Natural killer cell (primary cell): ENCODE data around the gene SRGAP3. TPM values are rescaled to one million over a fixed set of nuclear protein-coding genes. Genes with fewer than 3 reads are reported as not detected.

ENCODE experiments used
- ATAC-seq, 3 donors: fragments of 150-1000 bp in 2 of 3; fragments of 200-7000 bp in 1 of 3; cut with Tn5 transposase; 1 replicate in 1 of 3; 2 replicates in 2 of 3; pipeline ENCODE4 v1.10.0; 2021; ENCODE audit warnings: mild to moderate bottlenecking in 2 of 3, moderate library complexity in 2 of 3
- DNase-seq, 2 donors: peaks; one replicate each; pipeline versions ENCODE4 v3.0.0 to v3.0.0-alpha.2; 2013 to 2021; ENCODE audit warnings: mixed read lengths in 1 of 2
- H3K27ac ChIP-seq: one replicate; pipeline ENCODE4 v1.5.1; 2013; ENCODE audit warnings: mild to moderate bottlenecking, low read length
- H3K27me3 ChIP-seq: one replicate; pipeline ENCODE4 v1.6.1; 2013; ENCODE audit warnings: low read length; ENCODE audit not compliant: control insufficient read depth, insufficient read depth
- H3K36me3 ChIP-seq: one replicate; pipeline ENCODE4 v1.6.1; 2013; ENCODE audit warnings: low read length; ENCODE audit not compliant: control insufficient read depth, insufficient read depth
- H3K4me1 ChIP-seq: one replicate; pipeline ENCODE4 v1.6.1; 2013; ENCODE audit warnings: low read length; ENCODE audit not compliant: control insufficient read depth, insufficient read depth
- H3K4me3 ChIP-seq: one replicate; pipeline ENCODE4 v1.5.1; 2013; ENCODE audit warnings: low read length
- H3K9me3 ChIP-seq: one replicate; pipeline ENCODE4 v1.6.1; 2013; ENCODE audit warnings: low read length; ENCODE audit not compliant: control insufficient read depth, insufficient read depth
- H3K27ac Mint-ChIP-seq, 2 donors: one replicate each; pipeline ENCODE4 v1.8.0; 2022; ENCODE audit warnings: mild to moderate bottlenecking in 2 of 2, mixed read lengths in 2 of 2, moderate library complexity in 1 of 2
- H3K27me3 Mint-ChIP-seq, 2 donors: one replicate each; pipeline ENCODE4 v1.8.0; 2022; ENCODE audit warnings: low read depth in 2 of 2, mixed read lengths in 2 of 2
- H3K36me3 Mint-ChIP-seq: one replicate; pipeline ENCODE4 v1.8.0; 2022; ENCODE audit warnings: mixed read lengths
- H3K4me1 Mint-ChIP-seq, 2 donors: one replicate each; pipeline ENCODE4 v1.8.0; 2022; ENCODE audit warnings: mixed read lengths in 2 of 2
- H3K4me3 Mint-ChIP-seq: one replicate; pipeline ENCODE4 v1.8.0; 2022; ENCODE audit warnings: mild to moderate bottlenecking, moderate library complexity, mixed read lengths
- H3K9me3 Mint-ChIP-seq, 2 donors: one replicate each; pipeline ENCODE4 v1.8.0; 2022; ENCODE audit warnings: mixed read lengths in 2 of 2
- CTCF ChIP-seq: fragments of 200-600 bp; IDR thresholded peaks from one replicate; pipeline ENCODE4 v1.8.0; 2022; ENCODE audit warnings: antibody characterized with exemption
- WGBS: methylation state at CpG from one replicate; pipeline ENCODE4 v1.1.7; 2013; ENCODE audit warnings: missing lambda C conversion rate; ENCODE audit not compliant: insufficient coverage; 5-methylcytosine and 5-hydroxymethylcytosine counted together
- intact Hi-C: fragments of 100-400 bp; cut with micrococcal nuclease; formaldehyde crosslinking; loops from one replicate; pipeline ENCODE4 v1.14.2; 2022
- total RNA-seq, 4 donors: library from RNA; stranded (reverse); fragments of 120-200 nt in 1 of 4; gene quantifications; one replicate each; pipeline versions ENCODE4 v1.2.3 to v1.2.4, GENCODE V29; 2013 to 2022

SRGAP3 gene
- total RNA-seq, 3 donors from 2014 or later (not counting 1 experiment from before 2014, with no cell fraction given) = 2.5 to 14.9 (median 3.0) TPM

GRCh38 chr3:8976540-8977182 is 272.8 kb downstream of the SRGAP3 start:
- intact Hi-C loops = no loop called here
- Histone ChIP-seq H3K4me3 (no peak overlapping the region), H3K27ac (no peak overlapping the region), H3K4me1 (no peaks in the 10 kb centered on the region), H3K36me3 (no peaks in the 10 kb centered on the region), H3K9me3 (no peaks in the 10 kb centered on the region), H3K27me3 (no peaks in the 10 kb centered on the region)
- Mint-ChIP-seq H3K36me3 (no peaks in the 10 kb centered on the region), H3K4me3 (no peak overlapping the region), H3K4me1 (no peaks in the 10 kb centered on the region), H3K27me3 (peaks cover 15 to 20% of the 10 kb centered on the region in 2 donors), H3K27ac (no peak overlapping the region), H3K9me3 (peaks cover 2% of the 10 kb centered on the region in 2 donors)
- ATAC-seq (no peak), DNase-seq (no peak)
- WGBS = 71% methylated on average over 6 of the region's 6 CpGs
- TF ChIP-seq CTCF = no peak

GRCh38 chr3:8975081-8976020 is 274.1 kb downstream of the SRGAP3 start:
- intact Hi-C loops = no loop called here
- H3K27ac Mint-ChIP-seq = no peak overlapping the region
- no peak for TF ChIP-seq CTCF
- ATAC-seq = no peak
- Histone ChIP-seq H3K4me1 (peaks cover 5% of the 10 kb centered on the region), H3K27me3 (peaks cover 3% of the 10 kb centered on the region), H3K27ac (no peak overlapping the region), H3K9me3 (no peaks in the 10 kb centered on the region), H3K4me3 (no peak overlapping the region), H3K36me3 (no peaks in the 10 kb centered on the region)
- H3K27me3 Mint-ChIP-seq = peaks cover 13 to 17% of the 10 kb centered on the region in 2 donors
- no peaks in the 10 kb centered on the region for H3K36me3 Mint-ChIP-seq
- H3K9me3 Mint-ChIP-seq = peaks cover 2% of the 10 kb centered on the region in 2 donors
- 85% methylated on average over 8 of the region's 11 CpGs for WGBS
- DNase-seq = no peak
- no peak overlapping the region for H3K4me3 Mint-ChIP-seq
- peaks cover 5% of the 10 kb centered on the region in 2 donors for H3K4me1 Mint-ChIP-seq

- no peaks in the 10 kb centered on the region for H3K36me3 Mint-ChIP-seq
- Histone ChIP-seq H3K36me3 (no peaks in the 10 kb centered on the region), H3K4me3 (no peak overlapping the region), H3K9me3 (no peaks in the 10 kb centered on the region), H3K27me3 (peaks cover 3% of the 10 kb centered on the region), H3K27ac (no peak overlapping the region), H3K4me1 (peaks cover 5% of the 10 kb centered on the region)
- H3K27ac Mint-ChIP-seq = no peak overlapping the region
- H3K27me3 Mint-ChIP-seq = peaks cover 14 to 18% of the 10 kb centered on the region in 2 donors
- H3K4me3 Mint-ChIP-seq = no peak overlapping the region
- TF ChIP-seq CTCF = no peak
- ATAC-seq (no peak), DNase-seq (no peak)
- peaks cover 2% of the 10 kb centered on the region in 2 donors for H3K9me3 Mint-ChIP-seq
- intact Hi-C loops = no loop called here
- WGBS = 87% methylated on average over 2 of the region's 2 CpGs
- peaks cover 5% of the 10 kb centered on the region in 2 donors for H3K4me1 Mint-ChIP-seq
These were observed 275.0 kb downstream of the SRGAP3 start for GRCh38 chr3:8974458-8974857.
